CD1c-positive myeloid dendritic cell (primary cell): ENCODE data around the gene COL25A1.
"Not testable (repeated sequence)": the region's sequence is repeated elsewhere in the genome, so short reads cannot be mapped to it uniquely, and the experiment has no call there.

Experiments
- DNase-seq: peaks from one replicate; pipeline ENCODE4 v3.0.0-alpha.2; 2016; ENCODE audit errors: extremely low spot score

COL25A1 gene

GRCh38 chr4:109125084-109125483 lies 177.4 kb downstream of the COL25A1 start:
- DNase-seq: peak; percentile 3

GRCh38 chr4:109123951-109124350 lies 178.5 kb downstream of the COL25A1 start:
- no peak for DNase-seq

GRCh38 chr4:109121561-109121960 lies 180.9 kb downstream of the COL25A1 start:
- no peak for DNase-seq

- no peak for DNase-seq
Measured at GRCh38 chr4:109119852-109120251, 182.6 kb downstream of the COL25A1 start.

GRCh38 chr4:109118635-109119034 lies 183.8 kb downstream of the COL25A1 start:
- no peak for DNase-seq

GRCh38 chr4:109114501-109114900 lies 188.0 kb downstream of the COL25A1 start:
- DNase-seq: no peak

- DNase-seq: no peak
Measured at GRCh38 chr4:109113521-109113920, 188.9 kb downstream of the COL25A1 start.

- no peak for DNase-seq
Measured at GRCh38 chr4:109111031-109111430, 191.4 kb downstream of the COL25A1 start.

GRCh38 chr4:109108215-109108614 lies 194.2 kb downstream of the COL25A1 start:
- not testable (repeated sequence) for DNase-seq

- no peak for DNase-seq
Measured at GRCh38 chr4:109094056-109094455, 208.4 kb downstream of the COL25A1 start.

GRCh38 chr4:109091727-109092409 lies 210.6 kb downstream of the COL25A1 start:
- DNase-seq: no peak

- no peak for DNase-seq
Measured at GRCh38 chr4:109083911-109084310, 218.5 kb downstream of the COL25A1 start.

- DNase-seq: no peak
Measured at GRCh38 chr4:109079731-109080130, 222.7 kb downstream of the COL25A1 start.

- DNase-seq: no peak
Measured at GRCh38 chr4:109079201-109079600, 223.3 kb downstream of the COL25A1 start.

GRCh38 chr4:109078724-109079123 lies 223.7 kb downstream of the COL25A1 start:
- no peak for DNase-seq

- no peak for DNase-seq
Measured at GRCh38 chr4:109077505-109077904, 225.0 kb downstream of the COL25A1 start.

- DNase-seq: not testable (repeated sequence)
Measured at GRCh38 chr4:109076709-109077108, 225.7 kb downstream of the COL25A1 start.

- DNase-seq: no peak
Measured at GRCh38 chr4:109075621-109076020, 226.8 kb downstream of the COL25A1 start.

- DNase-seq: peak; percentile 32
Measured at GRCh38 chr4:109072595-109072994, 229.9 kb downstream of the COL25A1 start.

- not testable (repeated sequence) for DNase-seq
Measured at GRCh38 chr4:109070677-109071076, 231.8 kb downstream of the COL25A1 start.

- no peak for DNase-seq
Measured at GRCh38 chr4:109067508-109068235, 234.8 kb downstream of the COL25A1 start.

GRCh38 chr4:109065006-109065405 lies 237.5 kb downstream of the COL25A1 start:
- DNase-seq: no peak

GRCh38 chr4:109053257-109053656 lies 249.2 kb downstream of the COL25A1 start:
- no peak for DNase-seq
